Testis (tissue), 2 donors: ENCODE data around the gene GALNT14.
"Not testable (repeated sequence)": the region's sequence is repeated elsewhere in the genome, so short reads cannot be mapped to it uniquely, and the experiment has no call there.

Source experiments
- POLR2A ChIP-seq: fragments of 450-650 bp; IDR thresholded peaks from one replicate; pipeline ENCODE4 v1.6.1; 2017; ENCODE audit warnings: antibody characterized with exemption, mild to moderate bottlenecking, moderate library complexity
- TF ChIP-seq, protein P1 (sequence below), 3 experiments: fragments of 450-650 bp in 2 of 3; fragments of 200-600 bp in 1 of 3; sonication (generic) in 1 of 3; IDR thresholded peaks; one replicate each; pipeline ENCODE4 v1.5.1; 2016 to 2019; ENCODE audit warnings: antibody characterized with exemption in 3 of 3, mild to moderate bottlenecking in 2 of 3, moderate library complexity in 1 of 3

DNA sequence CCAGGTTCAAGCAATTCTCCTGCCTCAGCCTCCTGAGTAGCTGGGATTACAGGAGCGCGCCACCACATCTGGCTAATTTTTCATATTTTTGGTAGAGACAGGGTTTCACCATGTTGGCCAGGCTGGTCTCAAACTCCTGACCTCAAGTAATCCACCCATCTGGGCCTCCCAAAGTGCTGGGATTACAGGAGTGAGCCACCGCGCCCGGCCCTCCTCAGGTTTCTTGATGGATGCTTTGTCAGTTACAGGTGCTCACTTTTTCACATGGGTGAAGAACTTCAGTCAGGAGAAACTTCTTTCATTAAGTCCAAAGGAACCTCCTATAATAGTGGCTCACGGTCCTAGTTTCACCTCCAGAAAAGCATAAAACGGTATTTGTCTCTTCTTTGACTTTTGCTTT is 45.7 kb upstream of the GALNT14 start:
- TF ChIP-seq, protein P1, sequence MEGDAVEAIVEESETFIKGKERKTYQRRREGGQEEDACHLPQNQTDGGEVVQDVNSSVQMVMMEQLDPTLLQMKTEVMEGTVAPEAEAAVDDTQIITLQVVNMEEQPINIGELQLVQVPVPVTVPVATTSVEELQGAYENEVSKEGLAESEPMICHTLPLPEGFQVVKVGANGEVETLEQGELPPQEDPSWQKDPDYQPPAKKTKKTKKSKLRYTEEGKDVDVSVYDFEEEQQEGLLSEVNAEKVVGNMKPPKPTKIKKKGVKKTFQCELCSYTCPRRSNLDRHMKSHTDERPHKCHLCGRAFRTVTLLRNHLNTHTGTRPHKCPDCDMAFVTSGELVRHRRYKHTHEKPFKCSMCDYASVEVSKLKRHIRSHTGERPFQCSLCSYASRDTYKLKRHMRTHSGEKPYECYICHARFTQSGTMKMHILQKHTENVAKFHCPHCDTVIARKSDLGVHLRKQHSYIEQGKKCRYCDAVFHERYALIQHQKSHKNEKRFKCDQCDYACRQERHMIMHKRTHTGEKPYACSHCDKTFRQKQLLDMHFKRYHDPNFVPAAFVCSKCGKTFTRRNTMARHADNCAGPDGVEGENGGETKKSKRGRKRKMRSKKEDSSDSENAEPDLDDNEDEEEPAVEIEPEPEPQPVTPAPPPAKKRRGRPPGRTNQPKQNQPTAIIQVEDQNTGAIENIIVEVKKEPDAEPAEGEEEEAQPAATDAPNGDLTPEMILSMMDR (IDR thresholded peaks at IDR 0.05): not testable (repeated sequence)
- not testable (repeated sequence) for TF ChIP-seq POLR2A
